BJ (cell line): ENCODE data around the gene ENOX1. TPM values are rescaled to one million over a fixed set of nuclear protein-coding genes. Genes with fewer than 3 reads are reported as not detected.
A peak's percentile ranks its signal among the peaks of the same experiment; 100 is the strongest.

Experiments used
- CTCF ChIA-PET: fragments of 350-600 bp; formaldehyde crosslinking; extraction: SDS; loops from one replicate; lab custom pipeline; 2021; ENCODE audit warnings: antibody characterized with exemption, inconsistent platforms; lab: Yijun Ruan, JAX
- POLR2A ChIA-PET: fragments of 300-600 bp; sonication (Branson Sonifier 250); formaldehyde crosslinking; extraction: SDS; loops from one replicate; lab custom pipeline; 2021; ENCODE audit warnings: antibody characterized with exemption; lab: Charles Lee
- DNase-seq: peaks from one replicate; pipeline ENCODE4 v3.0.0-alpha.2; 2011; ENCODE audit warnings: low read depth
- H3K27me3 ChIP-seq: 2 replicates; pipeline ENCODE4 v1.6.0; 2011; ENCODE audit warnings: low read length; ENCODE audit not compliant: control insufficient read depth, insufficient read depth
- H3K36me3 ChIP-seq: 2 replicates; pipeline ENCODE4 v1.5.1; 2011; ENCODE audit warnings: low read length; ENCODE audit not compliant: control insufficient read depth, insufficient read depth
- H3K4me3 ChIP-seq: 2 replicates; pipeline ENCODE4 v1.5.1; 2011; ENCODE audit warnings: low read depth, mild to moderate bottlenecking, control low read depth, low read length
- polyA plus RNA-seq: library from polyadenylated mRNA; depleted of rRNA; stranded (reverse); fragments of >200 nt; gene quantifications from 2 replicates; pipeline ENCODE4 v1.2.3, GENCODE V29; 2011
- TF ChIP-seq, protein P1 (sequence below): IDR thresholded peaks from 2 replicates; pipeline ENCODE4 v1.5.1; 2011; ENCODE audit warnings: low read depth, mild to moderate bottlenecking, control low read depth, inconsistent platforms, low read length, moderate library complexity; ENCODE audit not compliant: insufficient read depth

ENOX1 gene
- polyA plus RNA-seq, 1 experiment = 2.1 TPM

DNA sequence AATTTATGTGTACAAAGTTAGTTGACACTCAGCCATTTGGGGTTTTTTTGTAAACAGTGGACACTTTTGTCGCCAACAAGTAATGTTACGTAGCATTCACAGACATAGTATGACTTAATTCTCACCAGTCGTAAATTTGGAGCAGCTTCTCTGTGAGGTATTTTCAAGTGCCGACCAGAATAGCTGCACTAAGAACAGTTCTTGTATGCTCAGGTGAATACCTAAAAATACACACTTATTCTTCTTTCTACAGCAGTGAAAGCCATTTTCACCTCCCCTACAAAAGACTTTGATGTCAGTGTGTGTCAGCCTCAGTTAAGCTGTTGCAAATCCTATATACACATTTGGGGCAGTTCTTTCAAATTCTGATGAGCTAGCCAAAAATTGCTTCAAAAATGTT lies 206.5 kb downstream of the ENOX1 start:
- POLR2A ChIA-PET = no interaction called here
- Histone ChIP-seq H3K36me3 (no peaks in the 10 kb centered on the region), H3K27me3 (no peaks in the 10 kb centered on the region; the same call in 1 of the 2 replicates), H3K4me3 (no peak overlapping the region)
- CTCF ChIA-PET = interaction anchor here (0.6 kb wide), 1 partner anchor 27 kb away, joined by 4 read pairs; no protein-coding TSS in a partner anchor
- TF ChIP-seq, protein P1, sequence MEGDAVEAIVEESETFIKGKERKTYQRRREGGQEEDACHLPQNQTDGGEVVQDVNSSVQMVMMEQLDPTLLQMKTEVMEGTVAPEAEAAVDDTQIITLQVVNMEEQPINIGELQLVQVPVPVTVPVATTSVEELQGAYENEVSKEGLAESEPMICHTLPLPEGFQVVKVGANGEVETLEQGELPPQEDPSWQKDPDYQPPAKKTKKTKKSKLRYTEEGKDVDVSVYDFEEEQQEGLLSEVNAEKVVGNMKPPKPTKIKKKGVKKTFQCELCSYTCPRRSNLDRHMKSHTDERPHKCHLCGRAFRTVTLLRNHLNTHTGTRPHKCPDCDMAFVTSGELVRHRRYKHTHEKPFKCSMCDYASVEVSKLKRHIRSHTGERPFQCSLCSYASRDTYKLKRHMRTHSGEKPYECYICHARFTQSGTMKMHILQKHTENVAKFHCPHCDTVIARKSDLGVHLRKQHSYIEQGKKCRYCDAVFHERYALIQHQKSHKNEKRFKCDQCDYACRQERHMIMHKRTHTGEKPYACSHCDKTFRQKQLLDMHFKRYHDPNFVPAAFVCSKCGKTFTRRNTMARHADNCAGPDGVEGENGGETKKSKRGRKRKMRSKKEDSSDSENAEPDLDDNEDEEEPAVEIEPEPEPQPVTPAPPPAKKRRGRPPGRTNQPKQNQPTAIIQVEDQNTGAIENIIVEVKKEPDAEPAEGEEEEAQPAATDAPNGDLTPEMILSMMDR = no peak
- DNase-seq = no peak

GRCh38 chr13:43579321-43579720 lies 207.5 kb downstream of the ENOX1 start:
- no peaks in the 10 kb centered on the region for H3K36me3 ChIP-seq
- CTCF ChIA-PET = no interaction called here
- DNase-seq = no peak

GRCh38 chr13:43574605-43575004 lies 212.2 kb downstream of the ENOX1 start:
- TF ChIP-seq, protein P1 = no peak
- no peak overlapping the region for H3K4me3 ChIP-seq
- POLR2A ChIA-PET = no interaction called here
- no peak for DNase-seq
- no peaks in the 10 kb centered on the region; the same call in 1 of the 2 replicates for H3K27me3 ChIP-seq
- no peaks in the 10 kb centered on the region for H3K36me3 ChIP-seq
- CTCF ChIA-PET = no interaction called here

More at GRCh38 chr13:43579321-43579720, 207.5 kb downstream of the ENOX1 start:
- POLR2A ChIA-PET = no interaction called here
- H3K4me3 ChIP-seq = no peak overlapping the region
- no peaks in the 10 kb centered on the region; the same call in 1 of the 2 replicates for H3K27me3 ChIP-seq
- TF ChIP-seq, protein P1 = no peak

DNA sequence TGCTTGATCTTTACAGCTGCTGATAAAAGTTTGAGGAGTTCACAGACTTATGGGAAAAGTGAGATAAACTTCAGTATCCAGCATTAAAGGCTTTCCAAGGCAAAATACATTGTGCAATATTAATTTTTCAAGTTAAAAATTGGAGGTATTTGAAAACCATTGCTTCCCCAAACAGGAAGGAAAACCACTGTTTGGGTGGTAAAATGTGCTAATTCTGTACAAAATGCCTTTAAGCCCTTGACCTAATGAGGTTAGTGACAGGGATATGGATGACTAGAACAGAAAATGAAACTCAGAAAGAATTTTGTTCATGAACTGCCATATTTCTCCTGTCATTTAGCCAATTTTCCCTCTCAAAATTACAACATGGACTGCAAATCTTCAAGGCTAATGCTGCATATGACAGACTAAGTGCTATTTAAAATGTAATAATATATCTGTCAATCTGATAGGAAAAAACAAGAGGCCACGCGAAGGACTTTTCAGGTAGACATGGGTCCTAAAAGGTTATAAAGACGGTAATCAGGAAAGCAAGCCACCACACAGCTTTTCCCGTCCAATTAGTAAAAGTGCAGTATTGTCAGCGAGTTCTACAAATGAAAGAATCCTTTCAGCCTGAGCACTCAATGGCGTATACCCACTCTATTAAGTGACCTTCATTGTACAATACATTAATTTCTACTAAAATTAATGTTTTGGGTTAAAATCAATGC lies 212.8 kb downstream of the ENOX1 start:
- ChIA-PET CTCF (interaction anchor here (1.2 kb wide), 1 partner anchor 300 kb away, joined by 4 read pairs; no protein-coding TSS in a partner anchor), POLR2A (no interaction called here)
- Histone ChIP-seq H3K36me3 (no peaks in the 10 kb centered on the region), H3K4me3 (no peak overlapping the region), H3K27me3 (no peaks in the 10 kb centered on the region)
- DNase-seq = no peak
- TF ChIP-seq, protein P1 = no peak

DNA sequence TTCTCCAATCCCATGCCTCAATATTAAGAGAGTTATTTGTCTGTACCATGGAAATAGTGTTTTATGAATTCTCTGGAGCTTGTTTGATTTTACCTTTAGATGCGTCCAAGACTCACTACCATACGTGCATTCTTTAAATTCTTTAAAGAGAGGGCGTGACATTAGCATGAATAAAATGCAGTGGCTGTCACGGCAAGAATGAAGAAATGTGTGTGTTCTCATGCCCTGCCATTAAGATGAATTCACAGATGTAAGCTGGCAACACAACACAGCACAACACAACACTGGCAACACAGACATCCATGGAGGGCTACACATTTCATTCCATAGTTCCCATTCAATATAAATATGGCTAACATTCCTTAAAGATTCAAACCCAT lies 213.4 kb downstream of the ENOX1 start:
- POLR2A ChIA-PET = no interaction called here
- no peaks in the 10 kb centered on the region for H3K27me3 ChIP-seq
- H3K36me3 ChIP-seq = no peaks in the 10 kb centered on the region
- peak; percentile 11 for DNase-seq
- H3K4me3 ChIP-seq = no peak overlapping the region
- CTCF ChIA-PET = interaction anchor here (1.2 kb wide), 1 partner anchor 300 kb away, joined by 4 read pairs; no protein-coding TSS in a partner anchor
- TF ChIP-seq, protein P1 = no peak
